Progenitor cell of endocrine pancreas (in vitro differentiated cells): ENCODE data around the gene MAP3K14. TPM values are rescaled to one million over a fixed set of nuclear protein-coding genes. Genes with fewer than 3 reads are reported as not detected.

Experiments used
- DNase-seq: peaks from one replicate; pipeline ENCODE4 v3.0.0; 2021; ENCODE audit warnings: low spot score; ENCODE audit not compliant: unreplicated experiment
- H3K27ac Mint-ChIP-seq: 2 replicates; pipeline ENCODE4 v1.8.0; 2021; ENCODE audit warnings: mild to moderate bottlenecking, moderate library complexity, mixed read lengths
- H3K27me3 Mint-ChIP-seq: 2 replicates; pipeline ENCODE4 v1.8.0; 2021; ENCODE audit warnings: mixed read lengths
- H3K36me3 Mint-ChIP-seq: 2 replicates; pipeline ENCODE4 v1.8.0; 2022; ENCODE audit warnings: mixed read lengths; ENCODE audit not compliant: insufficient read depth
- H3K4me1 Mint-ChIP-seq: 2 replicates; pipeline ENCODE4 v1.8.0; 2021; ENCODE audit warnings: low read depth, mixed read lengths
- H3K4me3 Mint-ChIP-seq: 2 replicates; pipeline ENCODE4 v1.8.0; 2021; ENCODE audit warnings: low read depth, mild to moderate bottlenecking, moderate library complexity, mixed read lengths
- H3K9me3 Mint-ChIP-seq: 2 replicates; pipeline ENCODE4 v1.8.0; 2021; ENCODE audit warnings: low read depth, mixed read lengths
- CTCF ChIP-seq: fragments of 200-600 bp; sonication (generic); IDR thresholded peaks from one replicate; pipeline ENCODE4 v1.5.0; 2021; ENCODE audit warnings: antibody characterized with exemption, mild to moderate bottlenecking; ENCODE audit not compliant: unreplicated experiment
- total RNA-seq: library from RNA; stranded (reverse); gene quantifications from 2 replicates; pipeline ENCODE4 v1.2.1, GENCODE V29; 2021

The MAP3K14 gene
- total RNA-seq, 1 donor from 2014 or later, result 7.8 TPM

GRCh38 chr17:45361451-45361850, 44.6 kb upstream of the MAP3K14 start:
- no peak overlapping the region for H3K4me3 Mint-ChIP-seq

GRCh38 chr17:45357364-45357997, 40.7 kb upstream of the MAP3K14 start:
- H3K27me3 Mint-ChIP-seq, result peaks cover 12% of the 10 kb centered on the region
- no peaks in the 10 kb centered on the region for H3K9me3 Mint-ChIP-seq
- no peak for TF ChIP-seq CTCF
- no peaks in the 10 kb centered on the region for H3K4me1 Mint-ChIP-seq
- H3K36me3 Mint-ChIP-seq, result no peaks in the 10 kb centered on the region
- DNase-seq, result no peak
- no peak overlapping the region for H3K4me3 Mint-ChIP-seq
- no peak overlapping the region for H3K27ac Mint-ChIP-seq

More at GRCh38 chr17:45361451-45361850, 44.6 kb upstream of the MAP3K14 start:
- Mint-ChIP-seq H3K9me3 (no peaks in the 10 kb centered on the region), H3K27me3 (peaks cover 27% of the 10 kb centered on the region), H3K4me1 (no peaks in the 10 kb centered on the region), H3K36me3 (no peaks in the 10 kb centered on the region), H3K27ac (no peak overlapping the region)
- no peak for DNase-seq
- TF ChIP-seq CTCF, result no peak

- DNase-seq, result no peak
- TF ChIP-seq CTCF, result no peak
- Mint-ChIP-seq H3K27me3 (peaks cover 7% of the 10 kb centered on the region), H3K9me3 (peaks cover 13% of the 10 kb centered on the region), H3K36me3 (no peaks in the 10 kb centered on the region), H3K4me1 (no peaks in the 10 kb centered on the region), H3K4me3 (no peak overlapping the region), H3K27ac (peak overlapping the region; percentile 1)
Measured at GRCh38 chr17:45355087-45355486, 38.3 kb upstream of the MAP3K14 start.

- TF ChIP-seq CTCF, result no peak
- no peaks in the 10 kb centered on the region for H3K4me1 Mint-ChIP-seq
- peaks cover 7% of the 10 kb centered on the region for H3K27me3 Mint-ChIP-seq
- no peak overlapping the region for H3K27ac Mint-ChIP-seq
- DNase-seq, result no peak
- H3K9me3 Mint-ChIP-seq, result peaks cover 13% of the 10 kb centered on the region
- no peaks in the 10 kb centered on the region for H3K36me3 Mint-ChIP-seq
- H3K4me3 Mint-ChIP-seq, result no peak overlapping the region
Measured at GRCh38 chr17:45353043-45353442, 36.2 kb upstream of the MAP3K14 start.

GRCh38 chr17:45351831-45352230, 35.0 kb upstream of the MAP3K14 start:
- Mint-ChIP-seq H3K4me1 (no peaks in the 10 kb centered on the region), H3K36me3 (no peaks in the 10 kb centered on the region), H3K4me3 (no peak overlapping the region), H3K27ac (no peak overlapping the region), H3K9me3 (peaks cover 13% of the 10 kb centered on the region), H3K27me3 (peaks cover 7% of the 10 kb centered on the region)
- DNase-seq, result no peak
- no peak for TF ChIP-seq CTCF
